ENCODE results near the gene HEPACAM.

The HEPACAM gene

GRCh38 chr11:124922831-124923230, 13.0 kb downstream of the HEPACAM start:
- no peak overlapping the region for H3K4me2 ChIP-seq (ENCODE audit: low read depth, low read length, poor library complexity, severe bottlenecking)
- H2AFZ ChIP-seq (ENCODE audit: low read depth, low read length, severe bottlenecking): no peak overlapping the region
- H4K20me1 ChIP-seq (ENCODE audit: low read depth, low read length): no peaks in the 10 kb centered on the region
- no peaks in the 10 kb centered on the region for H3K79me2 ChIP-seq (ENCODE audit: insufficient read depth, low read length)
- no peak overlapping the region for H3K27ac ChIP-seq (ENCODE audit: low read depth, low read length)
- H3F3A ChIP-seq (ENCODE audit: insufficient read depth): no peaks in the 10 kb centered on the region
- no peaks in the 10 kb centered on the region for H3K9me2 ChIP-seq (replicated peaks; ENCODE audit: insufficient read depth, low read length)
- no peaks in the 10 kb centered on the region for H3K36me3 ChIP-seq (ENCODE audit: low read length)
- no peak for TF ChIP-seq CTCF (IDR thresholded peaks at IDR 0.05; ENCODE audit: insufficient read depth, low read length, poor library complexity, severe bottlenecking)
- TF ChIP-seq EZH2phosphoT487 (conservative IDR thresholded peaks at IDR 0.05; ENCODE audit: low read length): no peak
- H3K27me3 ChIP-seq (ENCODE audit: low read length): no peaks in the 10 kb centered on the region
- H3K9ac ChIP-seq (ENCODE audit: low read length): no peak overlapping the region
- H3K9me3 ChIP-seq (ENCODE audit: insufficient read depth, low read length): no peaks in the 10 kb centered on the region
- no peak overlapping the region for H3K4me3 ChIP-seq (ENCODE audit: insufficient read depth, low read length, poor library complexity, severe bottlenecking)

GRCh38 chr11:124920870-124921609, 14.8 kb downstream of the HEPACAM start:
- Histone ChIP-seq H3K79me2 (ENCODE audit: insufficient read depth, low read length) (no peaks in the 10 kb centered on the region), H3K9ac (ENCODE audit: low read length) (no peak overlapping the region), H2AFZ (ENCODE audit: low read depth, low read length, severe bottlenecking) (no peak overlapping the region), H3K27me3 (ENCODE audit: low read length) (no peaks in the 10 kb centered on the region), H4K20me1 (ENCODE audit: low read depth, low read length) (no peaks in the 10 kb centered on the region), H3F3A (ENCODE audit: insufficient read depth) (no peaks in the 10 kb centered on the region), H3K27ac (ENCODE audit: low read depth, low read length) (no peak overlapping the region), H3K4me3 (ENCODE audit: insufficient read depth, low read length, poor library complexity, severe bottlenecking) (no peak overlapping the region), H3K4me2 (ENCODE audit: low read depth, low read length, poor library complexity, severe bottlenecking) (no peak overlapping the region), H3K9me2 (replicated peaks; ENCODE audit: insufficient read depth, low read length) (no peaks in the 10 kb centered on the region), H3K9me3 (ENCODE audit: insufficient read depth, low read length) (no peaks in the 10 kb centered on the region), H3K36me3 (ENCODE audit: low read length) (no peaks in the 10 kb centered on the region)
- no peak for TF ChIP-seq CTCF (IDR thresholded peaks at IDR 0.05; ENCODE audit: insufficient read depth, low read length, poor library complexity, severe bottlenecking)
- TF ChIP-seq EZH2phosphoT487 (conservative IDR thresholded peaks at IDR 0.05; ENCODE audit: low read length): no peak

GRCh38 chr11:124920356-124920755, 15.5 kb downstream of the HEPACAM start:
- Histone ChIP-seq H2AFZ (ENCODE audit: low read depth, low read length, severe bottlenecking) (no peak overlapping the region), H3K27me3 (ENCODE audit: low read length) (no peaks in the 10 kb centered on the region), H3K36me3 (ENCODE audit: low read length) (no peaks in the 10 kb centered on the region), H3K9me2 (replicated peaks; ENCODE audit: insufficient read depth, low read length) (no peaks in the 10 kb centered on the region), H3K9me3 (ENCODE audit: insufficient read depth, low read length) (no peaks in the 10 kb centered on the region), H3K27ac (ENCODE audit: low read depth, low read length) (no peak overlapping the region), H3K9ac (ENCODE audit: low read length) (no peak overlapping the region), H3F3A (ENCODE audit: insufficient read depth) (no peaks in the 10 kb centered on the region), H3K79me2 (ENCODE audit: insufficient read depth, low read length) (no peaks in the 10 kb centered on the region), H3K4me3 (ENCODE audit: insufficient read depth, low read length, poor library complexity, severe bottlenecking) (no peak overlapping the region), H3K4me2 (ENCODE audit: low read depth, low read length, poor library complexity, severe bottlenecking) (no peak overlapping the region), H4K20me1 (ENCODE audit: low read depth, low read length) (no peaks in the 10 kb centered on the region)
- TF ChIP-seq EZH2phosphoT487 (conservative IDR thresholded peaks at IDR 0.05; ENCODE audit: low read length): no peak

GRCh38 chr11:124919898-124920297, 15.9 kb downstream of the HEPACAM start:
- H2AFZ ChIP-seq (ENCODE audit: low read depth, low read length, severe bottlenecking): no peak overlapping the region
- H3K9me2 ChIP-seq (replicated peaks; ENCODE audit: insufficient read depth, low read length): no peaks in the 10 kb centered on the region
- TF ChIP-seq CTCF (IDR thresholded peaks at IDR 0.05; ENCODE audit: insufficient read depth, low read length, poor library complexity, severe bottlenecking) (no peak), EZH2phosphoT487 (conservative IDR thresholded peaks at IDR 0.05; ENCODE audit: low read length) (no peak)
- H3K27me3 ChIP-seq (ENCODE audit: low read length): no peaks in the 10 kb centered on the region
- no peaks in the 10 kb centered on the region for H3K9me3 ChIP-seq (ENCODE audit: insufficient read depth, low read length)
- no peak overlapping the region for H3K4me3 ChIP-seq (ENCODE audit: insufficient read depth, low read length, poor library complexity, severe bottlenecking)
- H3K27ac ChIP-seq (ENCODE audit: low read depth, low read length): no peak overlapping the region
- no peak overlapping the region for H3K9ac ChIP-seq (ENCODE audit: low read length)
- no peaks in the 10 kb centered on the region for H3K36me3 ChIP-seq (ENCODE audit: low read length)
- H3K79me2 ChIP-seq (ENCODE audit: insufficient read depth, low read length): no peaks in the 10 kb centered on the region
- H4K20me1 ChIP-seq (ENCODE audit: low read depth, low read length): no peaks in the 10 kb centered on the region
- no peaks in the 10 kb centered on the region for H3F3A ChIP-seq (ENCODE audit: insufficient read depth)
- no peak overlapping the region for H3K4me2 ChIP-seq (ENCODE audit: low read depth, low read length, poor library complexity, severe bottlenecking)

All from SU-DHL-6 (cell line).